ENCODE results near the gene RNF220.

DNA sequence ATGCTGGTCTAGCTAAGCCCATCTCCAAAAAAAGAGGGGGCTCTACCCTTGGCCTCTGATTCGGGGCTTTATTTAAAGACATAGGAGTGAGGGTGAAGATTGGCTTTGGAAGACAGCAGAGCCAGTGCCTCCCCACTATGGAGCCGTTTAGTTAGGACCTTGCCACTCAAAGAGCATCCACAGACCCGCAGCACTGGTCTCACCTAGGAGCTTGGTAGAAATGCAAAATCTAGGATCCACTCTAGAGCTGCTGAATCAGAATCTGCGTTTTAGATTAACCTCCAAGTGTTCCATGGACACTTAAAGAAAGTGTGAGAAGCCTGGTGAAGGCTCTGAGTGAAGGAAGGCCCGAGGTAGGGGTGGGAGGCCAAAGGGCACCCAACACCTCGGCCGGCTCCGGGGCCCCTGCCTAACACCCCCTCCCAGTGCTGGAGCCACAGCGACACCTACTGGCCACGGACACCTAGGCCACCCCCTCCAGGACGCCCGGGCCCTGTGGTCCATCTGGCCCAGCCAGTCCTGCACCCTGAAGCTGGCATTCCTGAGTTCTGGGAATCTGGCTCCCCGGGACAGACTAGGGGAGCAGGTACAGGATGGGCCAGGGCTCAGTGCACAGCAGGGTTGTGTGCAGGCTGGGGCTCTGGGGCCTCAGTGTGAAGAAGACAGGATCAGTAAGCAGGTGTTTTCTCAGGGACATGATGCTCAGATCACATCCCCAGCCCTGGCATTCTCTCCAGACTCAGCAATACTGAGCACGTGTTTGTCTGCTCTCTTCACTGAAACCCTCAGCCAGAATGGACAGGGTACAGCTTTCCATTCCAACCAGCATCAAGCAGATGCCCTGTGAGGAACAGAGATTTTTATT, 190.0 kb downstream of the RNF220 start:
- TF ChIP-seq, protein P1, sequence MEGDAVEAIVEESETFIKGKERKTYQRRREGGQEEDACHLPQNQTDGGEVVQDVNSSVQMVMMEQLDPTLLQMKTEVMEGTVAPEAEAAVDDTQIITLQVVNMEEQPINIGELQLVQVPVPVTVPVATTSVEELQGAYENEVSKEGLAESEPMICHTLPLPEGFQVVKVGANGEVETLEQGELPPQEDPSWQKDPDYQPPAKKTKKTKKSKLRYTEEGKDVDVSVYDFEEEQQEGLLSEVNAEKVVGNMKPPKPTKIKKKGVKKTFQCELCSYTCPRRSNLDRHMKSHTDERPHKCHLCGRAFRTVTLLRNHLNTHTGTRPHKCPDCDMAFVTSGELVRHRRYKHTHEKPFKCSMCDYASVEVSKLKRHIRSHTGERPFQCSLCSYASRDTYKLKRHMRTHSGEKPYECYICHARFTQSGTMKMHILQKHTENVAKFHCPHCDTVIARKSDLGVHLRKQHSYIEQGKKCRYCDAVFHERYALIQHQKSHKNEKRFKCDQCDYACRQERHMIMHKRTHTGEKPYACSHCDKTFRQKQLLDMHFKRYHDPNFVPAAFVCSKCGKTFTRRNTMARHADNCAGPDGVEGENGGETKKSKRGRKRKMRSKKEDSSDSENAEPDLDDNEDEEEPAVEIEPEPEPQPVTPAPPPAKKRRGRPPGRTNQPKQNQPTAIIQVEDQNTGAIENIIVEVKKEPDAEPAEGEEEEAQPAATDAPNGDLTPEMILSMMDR (IDR thresholded peaks at IDR 0.05): peak; percentile 91 to 98 (median 94)
- TF ChIP-seq POLR2A (IDR thresholded peaks at IDR 0.05) (no peak), EP300 (IDR thresholded peaks at IDR 0.05) (no peak)
